ENCODE results near the gene PPP1R8.

DNA sequence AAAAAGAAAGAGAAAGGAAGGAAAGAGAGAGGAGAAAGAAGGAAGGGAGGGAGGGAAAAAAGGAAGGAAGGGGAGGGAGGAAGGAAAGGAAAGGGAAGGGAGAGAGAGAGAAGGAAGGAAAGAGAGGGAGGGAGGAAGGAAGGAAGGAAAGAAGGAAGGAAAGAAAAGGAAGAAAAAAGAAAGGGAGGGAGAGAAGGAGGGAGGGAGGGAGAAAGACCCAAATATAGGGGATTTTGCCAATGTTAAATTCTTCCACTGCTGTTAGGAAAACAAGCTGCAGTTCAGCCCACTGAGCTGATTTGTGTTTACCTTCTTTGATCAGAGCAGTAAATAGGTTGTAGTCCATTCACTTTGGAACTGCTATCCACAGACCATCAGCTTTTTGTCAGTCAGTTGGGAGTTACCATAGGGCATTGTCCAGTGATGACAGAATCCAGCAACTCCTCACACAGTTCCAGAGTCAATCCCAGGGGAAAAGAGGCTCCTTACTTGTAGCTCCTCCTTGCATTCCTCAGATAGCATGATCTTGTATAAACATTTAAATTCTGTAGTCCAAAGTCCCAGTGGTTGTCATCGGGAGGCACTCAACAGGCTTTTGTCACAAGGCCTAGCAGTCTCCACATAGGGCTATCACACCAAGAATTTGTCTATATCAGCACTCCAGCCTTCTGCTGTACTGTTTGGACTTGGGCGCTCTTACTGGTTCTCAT lies 13.5 kb upstream of the PPP1R8 start:
- TF ChIP-seq EZH2 (IDR thresholded peaks at IDR 0.05; ENCODE audit: borderline replicate concordance, control insufficient read depth, low read depth, low read length) (no peak), FOXK2 (IDR thresholded peaks at IDR 0.05) (no peak), TAF1 (IDR thresholded peaks at IDR 0.05; ENCODE audit: borderline replicate concordance, low read depth, low read length) (no peak), BACH1 (IDR thresholded peaks at IDR 0.05; ENCODE audit: borderline replicate concordance) (no peak), NR2C2 (IDR thresholded peaks at IDR 0.05; ENCODE audit: borderline replicate concordance, control insufficient read depth, insufficient read length, low read depth) (no peak), POLR2AphosphoS2 (IDR thresholded peaks at IDR 0.05; ENCODE audit: low read depth, low read length) (no peak), POLR2A (IDR thresholded peaks at IDR 0.05; ENCODE audit: low read depth, low read length) (no peak), SP1 (IDR thresholded peaks at IDR 0.05; ENCODE audit: low read depth, low read length) (no peak), RAD21 (IDR thresholded peaks at IDR 0.05; ENCODE audit: insufficient read depth, low read depth, low read length) (no peak), NRF1 (conservative IDR thresholded peaks at IDR 0.05; ENCODE audit: low read depth, low read length) (no peak), GABPA (IDR thresholded peaks at IDR 0.05; ENCODE audit: low read depth) (no peak)
- TF ChIP-seq, protein P1, sequence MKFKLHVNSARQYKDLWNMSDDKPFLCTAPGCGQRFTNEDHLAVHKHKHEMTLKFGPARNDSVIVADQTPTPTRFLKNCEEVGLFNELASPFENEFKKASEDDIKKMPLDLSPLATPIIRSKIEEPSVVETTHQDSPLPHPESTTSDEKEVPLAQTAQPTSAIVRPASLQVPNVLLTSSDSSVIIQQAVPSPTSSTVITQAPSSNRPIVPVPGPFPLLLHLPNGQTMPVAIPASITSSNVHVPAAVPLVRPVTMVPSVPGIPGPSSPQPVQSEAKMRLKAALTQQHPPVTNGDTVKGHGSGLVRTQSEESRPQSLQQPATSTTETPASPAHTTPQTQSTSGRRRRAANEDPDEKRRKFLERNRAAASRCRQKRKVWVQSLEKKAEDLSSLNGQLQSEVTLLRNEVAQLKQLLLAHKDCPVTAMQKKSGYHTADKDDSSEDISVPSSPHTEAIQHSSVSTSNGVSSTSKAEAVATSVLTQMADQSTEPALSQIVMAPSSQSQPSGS (IDR thresholded peaks at IDR 0.05; ENCODE audit: low read length) = no peak
- TF ChIP-seq, protein P2, sequence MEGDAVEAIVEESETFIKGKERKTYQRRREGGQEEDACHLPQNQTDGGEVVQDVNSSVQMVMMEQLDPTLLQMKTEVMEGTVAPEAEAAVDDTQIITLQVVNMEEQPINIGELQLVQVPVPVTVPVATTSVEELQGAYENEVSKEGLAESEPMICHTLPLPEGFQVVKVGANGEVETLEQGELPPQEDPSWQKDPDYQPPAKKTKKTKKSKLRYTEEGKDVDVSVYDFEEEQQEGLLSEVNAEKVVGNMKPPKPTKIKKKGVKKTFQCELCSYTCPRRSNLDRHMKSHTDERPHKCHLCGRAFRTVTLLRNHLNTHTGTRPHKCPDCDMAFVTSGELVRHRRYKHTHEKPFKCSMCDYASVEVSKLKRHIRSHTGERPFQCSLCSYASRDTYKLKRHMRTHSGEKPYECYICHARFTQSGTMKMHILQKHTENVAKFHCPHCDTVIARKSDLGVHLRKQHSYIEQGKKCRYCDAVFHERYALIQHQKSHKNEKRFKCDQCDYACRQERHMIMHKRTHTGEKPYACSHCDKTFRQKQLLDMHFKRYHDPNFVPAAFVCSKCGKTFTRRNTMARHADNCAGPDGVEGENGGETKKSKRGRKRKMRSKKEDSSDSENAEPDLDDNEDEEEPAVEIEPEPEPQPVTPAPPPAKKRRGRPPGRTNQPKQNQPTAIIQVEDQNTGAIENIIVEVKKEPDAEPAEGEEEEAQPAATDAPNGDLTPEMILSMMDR (IDR thresholded peaks at IDR 0.05 in 2 of 3, conservative IDR thresholded peaks at IDR 0.05 in 1 of 3; ENCODE audit: control insufficient read depth in 2 of 3, extremely low read depth in 1 of 3, insufficient read depth in 1 of 3, low read depth in 3 of 3, low read length in 3 of 3) = no peak
